ENCODE data around the gene ST6GAL1. TPM values are rescaled to one million over a fixed set of nuclear protein-coding genes. Genes with fewer than 3 reads are reported as not detected.

Gene ST6GAL1
- total and polyA plus RNA-seq, 7 donors: 5.4 to 60.5 (median 10.0) TPM

DNA sequence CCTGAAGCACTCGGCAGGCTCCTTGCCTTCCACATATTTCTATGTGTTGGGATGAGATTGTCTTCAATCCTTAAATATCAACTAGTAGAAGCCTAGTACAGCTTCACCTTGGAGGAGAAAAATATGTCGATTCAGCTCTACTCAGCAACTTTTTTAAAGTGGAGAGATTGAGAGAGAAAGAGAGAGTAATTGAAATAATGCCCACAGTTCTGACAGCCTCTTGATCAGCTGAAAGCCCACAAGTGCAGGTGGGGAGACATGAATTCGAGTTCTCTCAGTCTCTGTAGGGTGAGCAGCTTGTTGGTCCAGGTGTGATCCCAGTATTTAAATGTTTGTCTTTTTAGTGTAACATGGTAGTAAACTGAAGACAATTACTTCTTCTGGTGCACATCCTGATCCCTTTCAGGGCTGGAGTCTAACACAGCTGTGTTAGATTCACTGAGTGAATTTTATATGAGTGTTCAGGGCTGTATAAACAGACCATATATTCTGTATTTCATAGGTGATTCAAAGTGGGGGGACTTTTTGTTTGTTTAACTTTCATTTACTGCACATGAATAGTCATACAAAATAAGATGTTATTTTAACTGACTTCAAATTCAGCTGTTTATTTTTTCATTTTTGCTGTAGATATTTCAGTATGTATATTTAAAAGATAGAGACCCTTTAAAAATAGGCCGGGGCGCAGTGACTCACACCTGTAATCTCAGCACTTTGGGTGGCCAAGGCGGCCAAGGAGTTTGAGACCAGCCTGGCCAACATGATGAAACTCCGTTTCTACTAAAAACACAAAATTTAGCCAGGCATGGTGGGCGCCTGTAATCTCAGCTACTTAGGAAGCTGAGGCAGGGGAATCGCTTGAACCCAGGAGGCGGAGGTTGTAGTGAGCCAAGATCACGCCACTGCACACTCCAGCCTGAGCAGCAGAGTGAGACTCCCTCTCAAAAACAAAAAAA is 64.0 kb downstream of the ST6GAL1 start:
- H3K9me3 ChIP-seq: no peaks in the 10 kb centered on the region
- no peak for DNase-seq
- H3K36me3 ChIP-seq: no peaks in the 10 kb centered on the region
- WGBS, 2 donors: 86 to 90% methylated on average over 11 of the region's 11 CpGs
- H3K4me1 ChIP-seq: no peaks in the 10 kb centered on the region
- no peak overlapping the region for H3K27ac ChIP-seq
- TF ChIP-seq, protein P1, sequence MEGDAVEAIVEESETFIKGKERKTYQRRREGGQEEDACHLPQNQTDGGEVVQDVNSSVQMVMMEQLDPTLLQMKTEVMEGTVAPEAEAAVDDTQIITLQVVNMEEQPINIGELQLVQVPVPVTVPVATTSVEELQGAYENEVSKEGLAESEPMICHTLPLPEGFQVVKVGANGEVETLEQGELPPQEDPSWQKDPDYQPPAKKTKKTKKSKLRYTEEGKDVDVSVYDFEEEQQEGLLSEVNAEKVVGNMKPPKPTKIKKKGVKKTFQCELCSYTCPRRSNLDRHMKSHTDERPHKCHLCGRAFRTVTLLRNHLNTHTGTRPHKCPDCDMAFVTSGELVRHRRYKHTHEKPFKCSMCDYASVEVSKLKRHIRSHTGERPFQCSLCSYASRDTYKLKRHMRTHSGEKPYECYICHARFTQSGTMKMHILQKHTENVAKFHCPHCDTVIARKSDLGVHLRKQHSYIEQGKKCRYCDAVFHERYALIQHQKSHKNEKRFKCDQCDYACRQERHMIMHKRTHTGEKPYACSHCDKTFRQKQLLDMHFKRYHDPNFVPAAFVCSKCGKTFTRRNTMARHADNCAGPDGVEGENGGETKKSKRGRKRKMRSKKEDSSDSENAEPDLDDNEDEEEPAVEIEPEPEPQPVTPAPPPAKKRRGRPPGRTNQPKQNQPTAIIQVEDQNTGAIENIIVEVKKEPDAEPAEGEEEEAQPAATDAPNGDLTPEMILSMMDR (IDR thresholded peaks at IDR 0.05): no peak
- TF ChIP-seq POLR2AphosphoS5 (IDR thresholded peaks at IDR 0.05) (no peak), POLR2A (IDR thresholded peaks at IDR 0.05) (no peak), EP300 (IDR thresholded peaks at IDR 0.05) (no peak)
- no peak overlapping the region for H3K4me3 ChIP-seq
- no peaks in the 10 kb centered on the region for H3K27me3 ChIP-seq
- intact Hi-C loops (cut with DNase I): no loop called here

DNA sequence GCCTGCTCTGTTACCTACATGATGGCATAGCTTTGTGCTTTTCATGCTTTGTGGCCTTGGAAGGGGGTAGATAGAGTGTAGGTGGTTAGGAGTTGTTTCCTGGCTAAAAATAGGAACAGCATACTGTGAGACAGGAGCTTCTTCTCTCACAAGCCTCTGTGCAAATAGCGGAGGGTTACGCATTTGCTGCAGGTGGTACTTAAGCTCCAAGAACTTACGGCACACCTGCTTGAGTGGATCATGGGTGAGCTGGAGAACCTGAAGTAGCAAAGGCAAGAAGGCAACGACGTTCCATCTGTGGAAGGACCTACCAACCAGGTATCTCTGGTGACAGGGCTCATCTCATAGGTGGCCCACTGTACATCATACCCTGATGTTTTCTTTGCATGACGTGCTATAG is 66.0 kb downstream of the ST6GAL1 start:
- Histone ChIP-seq H3K27ac (no peak overlapping the region), H3K36me3 (no peaks in the 10 kb centered on the region), H3K27me3 (no peaks in the 10 kb centered on the region), H3K4me1 (no peaks in the 10 kb centered on the region), H3K9me3 (no peaks in the 10 kb centered on the region), H3K4me3 (no peak overlapping the region)
- 80 to 96% methylated on average over 6 of the region's 6 CpGs for WGBS, 2 donors
- DNase-seq: no peak
- intact Hi-C loops (cut with DNase I): no loop called here
- no peak for TF ChIP-seq POLR2AphosphoS5 (IDR thresholded peaks at IDR 0.05)
- TF ChIP-seq POLR2A (IDR thresholded peaks at IDR 0.05): no peak
- no peak for TF ChIP-seq EP300 (IDR thresholded peaks at IDR 0.05)
- TF ChIP-seq, protein P1 (IDR thresholded peaks at IDR 0.05): no peak

DNA sequence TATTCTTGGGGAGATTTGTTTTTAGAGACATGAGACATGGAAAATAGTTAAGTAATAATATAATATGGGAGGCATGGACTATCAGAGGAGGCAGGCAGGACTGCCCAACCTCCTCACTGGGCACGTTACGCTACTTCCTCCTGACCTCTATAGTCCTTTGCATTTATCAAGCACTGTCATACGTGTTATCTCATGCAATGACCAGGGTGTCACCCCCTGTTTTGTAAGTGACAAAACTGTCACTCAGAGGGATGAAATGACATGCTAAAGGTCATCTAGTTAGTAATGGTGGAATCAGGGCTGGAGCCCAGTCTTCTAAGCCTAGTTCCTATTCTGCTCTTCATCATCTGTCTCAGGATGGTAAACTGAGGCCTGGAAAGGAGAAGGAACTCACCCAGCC is 66.7 kb downstream of the ST6GAL1 start:
- H3K27ac ChIP-seq: no peak overlapping the region
- TF ChIP-seq, protein P1 (IDR thresholded peaks at IDR 0.05): no peak
- TF ChIP-seq EP300 (IDR thresholded peaks at IDR 0.05): no peak
- no peak for TF ChIP-seq POLR2AphosphoS5 (IDR thresholded peaks at IDR 0.05)
- no peak for TF ChIP-seq POLR2A (IDR thresholded peaks at IDR 0.05)
- intact Hi-C loops (cut with DNase I): no loop called here
- H3K4me1 ChIP-seq: no peaks in the 10 kb centered on the region
- no peak overlapping the region for H3K4me3 ChIP-seq
- no peaks in the 10 kb centered on the region for H3K36me3 ChIP-seq
- H3K27me3 ChIP-seq: no peaks in the 10 kb centered on the region
- no peaks in the 10 kb centered on the region for H3K9me3 ChIP-seq
- DNase-seq: no peak
- WGBS, 2 donors: 78 to 85% methylated on average over 3 of the region's 3 CpGs

DNA sequence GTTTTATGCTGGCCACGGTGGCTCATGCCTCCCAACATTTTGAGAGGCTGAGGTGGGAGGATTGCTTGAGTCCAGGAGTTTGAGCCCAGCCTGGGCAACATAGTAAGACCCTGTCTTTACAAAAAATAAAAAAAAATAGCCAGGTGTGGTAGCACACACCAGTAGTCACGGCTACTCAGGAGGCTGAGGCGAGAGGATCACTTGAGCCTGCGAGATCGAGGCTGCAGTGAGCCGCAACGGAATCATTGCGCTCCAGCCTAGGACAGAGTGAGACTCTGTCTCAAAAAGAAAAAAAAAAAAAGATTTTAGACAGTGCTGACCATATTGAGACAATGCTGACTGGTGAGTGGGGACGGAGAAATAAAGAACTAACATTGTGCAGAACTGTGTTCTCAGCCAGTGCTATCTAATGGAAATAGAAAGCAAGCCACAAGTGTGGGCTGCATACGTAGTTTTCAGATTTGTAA is 67.2 kb downstream of the ST6GAL1 start:
- no peaks in the 10 kb centered on the region for H3K4me1 ChIP-seq
- H3K9me3 ChIP-seq: no peaks in the 10 kb centered on the region
- WGBS, 2 donors: 80 to 93% methylated on average over 10 of the region's 10 CpGs
- intact Hi-C loops (cut with DNase I): no loop called here
- H3K36me3 ChIP-seq: no peaks in the 10 kb centered on the region
- no peaks in the 10 kb centered on the region for H3K27me3 ChIP-seq
- H3K27ac ChIP-seq: no peak overlapping the region
- DNase-seq: no peak
- TF ChIP-seq, protein P1 (IDR thresholded peaks at IDR 0.05): no peak
- no peak for TF ChIP-seq EP300 (IDR thresholded peaks at IDR 0.05)
- no peak overlapping the region for H3K4me3 ChIP-seq
